DND-41 (cell line): ENCODE data around the gene LTBP1.
"Not testable (repeated sequence)": the region's sequence is repeated elsewhere in the genome, so short reads cannot be mapped to it uniquely, and the experiment has no call there.

ENCODE experiments used
- ATAC-seq: fragments of 200-7000 bp; cut with Tn5 transposase; 3 replicates; pipeline ENCODE4 v1.9.1; 2021; ENCODE audit warnings: low read depth; ENCODE audit not compliant: insufficient read depth
- DNase-seq: peaks from one replicate; pipeline ENCODE4 v3.0.0-alpha.2; 2020
- H2AFZ ChIP-seq: 2 replicates; pipeline ENCODE4 v1.6.0; 2012; ENCODE audit warnings: low read depth, low read length
- H3K27ac ChIP-seq: 2 replicates; pipeline ENCODE4 v1.5.1; 2012; ENCODE audit warnings: low read length, inconsistent platforms
- H3K27me3 ChIP-seq: fragments of 200-600 bp; sonication (generic); 2 replicates; pipeline ENCODE4 v1.6.0; 2012; ENCODE audit warnings: low read length, mild to moderate bottlenecking, inconsistent platforms; ENCODE audit not compliant: insufficient read depth, poor library complexity
- H3K36me3 ChIP-seq: 2 replicates; pipeline ENCODE4 v1.5.1; 2012; ENCODE audit warnings: low read length, inconsistent platforms; ENCODE audit not compliant: insufficient read depth
- H3K4me1 ChIP-seq: 2 replicates; pipeline ENCODE4 v1.5.1; 2012; ENCODE audit warnings: mild to moderate bottlenecking, low read length; ENCODE audit not compliant: insufficient read depth
- H3K4me2 ChIP-seq: 2 replicates; pipeline ENCODE4 v1.6.0; 2012; ENCODE audit warnings: mild to moderate bottlenecking, moderate library complexity, low read length, inconsistent platforms; ENCODE audit not compliant: insufficient read depth
- H3K4me3 ChIP-seq, 2 experiments: fragments of 200-600 bp in 1 of 2; shearing (Covaris generic) in 1 of 2; 2 replicates each; pipeline ENCODE4 v1.5.1; 2012 to 2016; ENCODE audit warnings: inconsistent platforms in 2 of 2, low read length in 2 of 2, mild to moderate bottlenecking in 2 of 2, low read depth in 1 of 2, moderate library complexity in 1 of 2
- H3K79me2 ChIP-seq: 2 replicates; pipeline ENCODE4 v1.6.0; 2012; ENCODE audit warnings: low read length, inconsistent platforms; ENCODE audit not compliant: insufficient read depth
- H3K9ac ChIP-seq: 2 replicates; pipeline ENCODE4 v1.6.0; 2012; ENCODE audit warnings: low read depth, mild to moderate bottlenecking, inconsistent platforms, low read length, moderate library complexity
- H3K9me3 ChIP-seq: 2 replicates; pipeline ENCODE4 v1.5.1; 2012; ENCODE audit warnings: low read length, moderate library complexity, mild to moderate bottlenecking, inconsistent platforms; ENCODE audit not compliant: insufficient read depth, severe bottlenecking
- H4K20me1 ChIP-seq: 2 replicates; pipeline ENCODE4 v1.6.0; 2012; ENCODE audit warnings: low read length; ENCODE audit not compliant: insufficient read depth
- EZH2 ChIP-seq: IDR thresholded peaks from 3 replicates; pipeline ENCODE4 v1.6.1; 2012; ENCODE audit warnings: borderline replicate concordance, low read depth, mild to moderate bottlenecking, moderate library complexity, low read length, inconsistent platforms; ENCODE audit not compliant: severe bottlenecking
- TF ChIP-seq, protein P1 (sequence below): IDR thresholded peaks from 2 replicates; pipeline ENCODE4 v1.5.1; 2012; ENCODE audit warnings: borderline replicate concordance, low read length, moderate library complexity, mild to moderate bottlenecking; ENCODE audit not compliant: poor library complexity, severe bottlenecking; ENCODE audit errors: extremely low read depth

The LTBP1 gene

DNA sequence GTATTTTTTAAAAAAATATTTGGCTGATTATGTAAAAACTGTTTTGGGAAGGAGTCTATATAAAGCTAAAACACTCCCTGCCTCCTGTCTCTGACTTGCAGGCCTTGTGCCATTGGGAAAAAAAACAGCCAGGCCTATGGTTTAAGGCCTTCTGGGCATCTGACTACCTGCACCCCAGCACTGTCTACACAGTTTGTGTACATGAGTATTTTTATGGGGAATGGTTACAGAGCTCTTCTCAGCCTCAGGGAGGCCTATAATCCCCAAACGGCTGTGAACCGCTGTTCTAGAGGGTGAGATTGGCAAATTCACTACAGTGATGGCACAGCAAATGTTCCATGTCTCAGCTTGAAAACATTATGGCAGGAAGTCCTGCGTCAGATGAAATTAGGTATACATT lies 96.1 kb downstream of the LTBP1 start:
- DNase-seq, result no peak
- H3K27me3 ChIP-seq, result no peaks in the 10 kb centered on the region
- H3K36me3 ChIP-seq, result no peaks in the 10 kb centered on the region
- no peak for ATAC-seq
- TF ChIP-seq, protein P1, sequence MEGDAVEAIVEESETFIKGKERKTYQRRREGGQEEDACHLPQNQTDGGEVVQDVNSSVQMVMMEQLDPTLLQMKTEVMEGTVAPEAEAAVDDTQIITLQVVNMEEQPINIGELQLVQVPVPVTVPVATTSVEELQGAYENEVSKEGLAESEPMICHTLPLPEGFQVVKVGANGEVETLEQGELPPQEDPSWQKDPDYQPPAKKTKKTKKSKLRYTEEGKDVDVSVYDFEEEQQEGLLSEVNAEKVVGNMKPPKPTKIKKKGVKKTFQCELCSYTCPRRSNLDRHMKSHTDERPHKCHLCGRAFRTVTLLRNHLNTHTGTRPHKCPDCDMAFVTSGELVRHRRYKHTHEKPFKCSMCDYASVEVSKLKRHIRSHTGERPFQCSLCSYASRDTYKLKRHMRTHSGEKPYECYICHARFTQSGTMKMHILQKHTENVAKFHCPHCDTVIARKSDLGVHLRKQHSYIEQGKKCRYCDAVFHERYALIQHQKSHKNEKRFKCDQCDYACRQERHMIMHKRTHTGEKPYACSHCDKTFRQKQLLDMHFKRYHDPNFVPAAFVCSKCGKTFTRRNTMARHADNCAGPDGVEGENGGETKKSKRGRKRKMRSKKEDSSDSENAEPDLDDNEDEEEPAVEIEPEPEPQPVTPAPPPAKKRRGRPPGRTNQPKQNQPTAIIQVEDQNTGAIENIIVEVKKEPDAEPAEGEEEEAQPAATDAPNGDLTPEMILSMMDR, result no peak
- no peak for TF ChIP-seq EZH2
- no peaks in the 10 kb centered on the region for H3K79me2 ChIP-seq
- no peak overlapping the region for H3K27ac ChIP-seq
- no peaks in the 10 kb centered on the region for H3K4me1 ChIP-seq
- H3K9me3 ChIP-seq, result no peaks in the 10 kb centered on the region
- H2AFZ ChIP-seq, result no peak overlapping the region
- H3K4me3 ChIP-seq, result no peak overlapping the region
- no peak overlapping the region for H3K9ac ChIP-seq
- no peaks in the 10 kb centered on the region for H4K20me1 ChIP-seq
- no peak overlapping the region for H3K4me2 ChIP-seq

DNA sequence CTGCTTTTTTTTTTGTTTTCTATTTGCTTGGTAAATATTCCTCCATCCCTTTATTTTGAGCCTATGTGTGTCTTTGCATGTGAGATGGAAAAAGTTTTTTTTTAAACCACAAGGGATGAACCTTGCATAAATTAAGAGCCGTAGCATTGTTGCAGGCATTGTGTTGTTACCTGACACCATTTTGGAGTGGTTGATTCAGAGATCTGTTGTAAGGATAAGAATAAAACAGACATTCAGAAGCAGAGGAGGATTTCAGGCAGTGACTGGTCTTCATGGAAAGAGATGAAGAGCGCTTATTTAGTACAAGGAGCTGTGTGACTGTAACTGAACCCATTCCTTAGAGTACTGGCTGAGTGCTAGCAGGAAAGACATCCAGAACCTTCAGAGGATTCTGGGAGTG lies 101.2 kb downstream of the LTBP1 start:
- H3K4me3 ChIP-seq, result no peak overlapping the region
- no peak overlapping the region for H3K27ac ChIP-seq
- no peaks in the 10 kb centered on the region for H3K36me3 ChIP-seq
- no peak overlapping the region for H3K9ac ChIP-seq
- H3K4me2 ChIP-seq, result no peak overlapping the region
- no peaks in the 10 kb centered on the region for H3K27me3 ChIP-seq
- no peaks in the 10 kb centered on the region for H3K4me1 ChIP-seq
- H3K9me3 ChIP-seq, result no peaks in the 10 kb centered on the region
- TF ChIP-seq, protein P1, result no peak
- no peak for TF ChIP-seq EZH2
- no peak for DNase-seq
- no peak for ATAC-seq
- H3K79me2 ChIP-seq, result no peaks in the 10 kb centered on the region
- H4K20me1 ChIP-seq, result no peaks in the 10 kb centered on the region
- H2AFZ ChIP-seq, result no peak overlapping the region

DNA sequence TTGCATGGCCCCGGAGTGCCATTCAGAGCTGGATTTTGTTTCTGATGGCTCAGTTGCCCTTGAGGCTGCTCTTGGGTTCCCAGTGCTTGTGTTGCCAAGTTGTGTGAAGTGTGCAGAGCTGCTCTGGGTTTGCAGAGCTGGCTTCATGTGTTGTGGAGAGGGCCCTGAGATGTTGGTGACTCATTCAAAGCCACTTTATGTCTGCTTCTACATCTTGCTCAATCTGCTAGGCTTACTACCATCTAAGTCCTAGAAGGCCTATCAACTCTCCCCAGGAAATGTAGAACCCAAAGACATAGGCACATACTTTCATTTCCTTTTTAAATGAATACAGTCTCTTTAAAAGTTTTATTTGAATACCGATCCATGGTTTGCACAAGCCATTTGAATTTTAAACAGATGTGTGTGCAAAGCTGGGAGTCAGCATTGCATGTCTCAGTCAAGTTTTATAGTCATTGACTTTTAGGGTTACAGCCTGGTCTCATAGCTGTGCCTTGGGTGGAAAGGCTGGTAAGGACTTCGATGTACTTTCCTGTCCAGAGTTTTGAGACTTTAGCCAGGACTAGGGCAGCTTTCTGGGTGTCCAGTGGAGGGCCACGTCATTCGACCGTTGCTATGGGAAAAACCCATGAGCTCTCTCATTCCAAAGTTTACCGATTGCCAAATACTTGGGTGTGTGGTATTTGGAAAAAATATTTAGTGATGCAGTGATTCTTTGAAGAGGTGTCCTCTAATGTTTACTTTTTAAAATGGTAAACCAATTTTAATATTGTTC lies 105.0 kb downstream of the LTBP1 start:
- Histone ChIP-seq H3K9me3 (no peaks in the 10 kb centered on the region), H3K27ac (no peak overlapping the region), H3K4me1 (no peaks in the 10 kb centered on the region), H3K4me2 (no peak overlapping the region), H3K4me3 (no peak overlapping the region), H3K36me3 (no peaks in the 10 kb centered on the region), H3K79me2 (no peaks in the 10 kb centered on the region), H2AFZ (no peak overlapping the region), H4K20me1 (no peaks in the 10 kb centered on the region), H3K9ac (no peak overlapping the region), H3K27me3 (no peaks in the 10 kb centered on the region)
- ATAC-seq (no peak), DNase-seq (no peak)
- TF ChIP-seq, protein P1, result no peak
- TF ChIP-seq EZH2, result no peak

DNA sequence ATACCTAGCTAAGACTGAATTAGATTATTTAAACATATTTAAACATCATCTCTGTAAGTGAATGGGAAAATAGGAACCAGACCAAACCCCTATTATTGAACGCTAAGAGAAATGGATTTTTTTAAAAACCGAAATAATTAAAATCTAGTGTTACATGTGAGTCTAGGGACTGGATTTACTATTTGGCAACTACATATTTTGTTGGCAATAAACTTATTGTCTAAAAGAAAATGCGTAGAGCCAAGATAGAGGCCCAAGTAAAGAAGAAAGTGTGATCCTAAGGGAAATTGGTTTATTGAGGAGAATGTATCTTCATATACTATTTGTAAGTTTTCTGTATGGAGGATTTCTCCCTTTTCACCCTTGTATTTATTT lies 105.6 kb downstream of the LTBP1 start:
- H3K27ac ChIP-seq, result no peak overlapping the region
- H3K27me3 ChIP-seq, result no peaks in the 10 kb centered on the region
- H3K79me2 ChIP-seq, result no peaks in the 10 kb centered on the region
- ATAC-seq (no peak), DNase-seq (no peak)
- H4K20me1 ChIP-seq, result no peaks in the 10 kb centered on the region
- TF ChIP-seq, protein P1, result no peak
- TF ChIP-seq EZH2, result no peak
- no peak overlapping the region for H3K4me3 ChIP-seq
- no peak overlapping the region for H3K9ac ChIP-seq
- no peak overlapping the region for H3K4me2 ChIP-seq
- no peaks in the 10 kb centered on the region for H3K36me3 ChIP-seq
- no peaks in the 10 kb centered on the region for H3K4me1 ChIP-seq
- no peak overlapping the region for H2AFZ ChIP-seq
- no peaks in the 10 kb centered on the region for H3K9me3 ChIP-seq

DNA sequence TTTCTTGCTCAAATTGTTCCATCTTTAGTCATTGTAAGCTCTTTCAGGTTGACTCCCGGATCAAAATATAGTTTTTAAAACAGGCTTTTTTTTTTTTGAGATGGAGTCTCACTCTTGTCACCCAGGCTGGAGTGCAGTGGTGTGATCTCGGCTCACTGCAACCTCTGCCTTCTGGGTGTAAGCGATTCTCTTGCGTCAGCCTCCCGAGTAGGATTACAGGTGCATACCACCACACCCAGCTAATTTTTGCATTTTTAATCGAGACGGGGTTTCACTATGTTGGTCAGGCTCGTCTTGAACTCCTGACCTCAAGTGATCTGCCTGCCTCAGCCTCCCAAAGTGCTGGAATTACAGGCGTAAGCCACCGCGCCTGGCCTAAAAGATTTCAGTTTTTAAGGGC lies 106.0 kb downstream of the LTBP1 start:
- not testable (repeated sequence) for H2AFZ ChIP-seq, H3K4me2 ChIP-seq, H3K9ac ChIP-seq, H3K27ac ChIP-seq, H3K9me3 ChIP-seq, H3K36me3 ChIP-seq, ATAC-seq, H3K79me2 ChIP-seq, H3K4me1 ChIP-seq, H3K4me3 ChIP-seq, H4K20me1 ChIP-seq, H3K27me3 ChIP-seq, DNase-seq
